Measurements from ENCODE around the gene VCP. TPM values are rescaled to one million over a fixed set of nuclear protein-coding genes. Genes with fewer than 3 reads are reported as not detected.

VCP gene
- total and polyA plus RNA-seq, 9 of the 15 experiments (the other 6 are each of a cell fraction or from before 2014, with no cell fraction given) = 7.1 to 257 (median 199) TPM

- TF ChIP-seq, protein P1, sequence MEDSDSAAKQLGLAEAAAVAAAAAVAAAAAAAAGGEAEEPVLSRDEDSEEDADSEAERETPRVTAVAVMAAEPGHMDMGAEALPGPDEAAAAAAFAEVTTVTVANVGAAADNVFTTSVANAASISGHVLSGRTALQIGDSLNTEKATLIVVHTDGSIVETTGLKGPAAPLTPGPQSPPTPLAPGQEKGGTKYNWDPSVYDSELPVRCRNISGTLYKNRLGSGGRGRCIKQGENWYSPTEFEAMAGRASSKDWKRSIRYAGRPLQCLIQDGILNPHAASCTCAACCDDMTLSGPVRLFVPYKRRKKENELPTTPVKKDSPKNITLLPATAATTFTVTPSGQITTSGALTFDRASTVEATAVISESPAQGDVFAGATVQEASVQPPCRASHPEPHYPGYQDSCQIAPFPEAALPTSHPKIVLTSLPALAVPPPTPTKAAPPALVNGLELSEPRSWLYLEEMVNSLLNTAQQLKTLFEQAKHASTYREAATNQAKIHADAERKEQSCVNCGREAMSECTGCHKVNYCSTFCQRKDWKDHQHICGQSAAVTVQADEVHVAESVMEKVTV (CRISPR knock-in tag; IDR thresholded peaks at IDR 0.05) = no peak
- no peak for TF ChIP-seq ZNF134 (CRISPR knock-in tag; conservative IDR thresholded peaks at IDR 0.05)
- no peak for TF ChIP-seq ID3 (CRISPR knock-in tag; IDR thresholded peaks at IDR 0.05)
- peak; percentile 69 for TF ChIP-seq ID3 (tag; IDR thresholded peaks at IDR 0.05)
- TF ChIP-seq BRD4 (IDR thresholded peaks at IDR 0.05) = 0 out of 2 replicates have a peak, but pooled peaks have one; percentile 31
- no peak for TF ChIP-seq SMARCE1 (IDR thresholded peaks at IDR 0.05)
- TF ChIP-seq, protein P2, sequence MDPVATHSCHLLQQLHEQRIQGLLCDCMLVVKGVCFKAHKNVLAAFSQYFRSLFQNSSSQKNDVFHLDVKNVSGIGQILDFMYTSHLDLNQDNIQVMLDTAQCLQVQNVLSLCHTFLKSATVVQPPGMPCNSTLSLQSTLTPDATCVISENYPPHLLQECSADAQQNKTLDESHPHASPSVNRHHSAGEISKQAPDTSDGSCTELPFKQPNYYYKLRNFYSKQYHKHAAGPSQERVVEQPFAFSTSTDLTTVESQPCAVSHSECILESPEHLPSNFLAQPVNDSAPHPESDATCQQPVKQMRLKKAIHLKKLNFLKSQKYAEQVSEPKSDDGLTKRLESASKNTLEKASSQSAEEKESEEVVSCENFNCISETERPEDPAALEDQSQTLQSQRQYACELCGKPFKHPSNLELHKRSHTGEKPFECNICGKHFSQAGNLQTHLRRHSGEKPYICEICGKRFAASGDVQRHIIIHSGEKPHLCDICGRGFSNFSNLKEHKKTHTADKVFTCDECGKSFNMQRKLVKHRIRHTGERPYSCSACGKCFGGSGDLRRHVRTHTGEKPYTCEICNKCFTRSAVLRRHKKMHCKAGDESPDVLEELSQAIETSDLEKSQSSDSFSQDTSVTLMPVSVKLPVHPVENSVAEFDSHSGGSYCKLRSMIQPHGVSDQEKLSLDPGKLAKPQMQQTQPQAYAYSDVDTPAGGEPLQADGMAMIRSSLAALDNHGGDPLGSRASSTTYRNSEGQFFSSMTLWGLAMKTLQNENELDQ (CRISPR knock-in tag; IDR thresholded peaks at IDR 0.05; ENCODE audit: borderline replicate concordance) = no peak
- TF ChIP-seq ADNP (tag; IDR thresholded peaks at IDR 0.05) = no peak
- no peak for TF ChIP-seq ZKSCAN1 (IDR thresholded peaks at IDR 0.05; ENCODE audit: low read depth, low read length)
- TF ChIP-seq ZFPM2 (CRISPR knock-in tag; IDR thresholded peaks at IDR 0.05) = no peak
- 0 out of 2 replicates have a peak, but pooled peaks have one; percentile 13 for TF ChIP-seq CBX1 (IDR thresholded peaks at IDR 0.05; ENCODE audit: low read depth)
- TF ChIP-seq, protein P3, sequence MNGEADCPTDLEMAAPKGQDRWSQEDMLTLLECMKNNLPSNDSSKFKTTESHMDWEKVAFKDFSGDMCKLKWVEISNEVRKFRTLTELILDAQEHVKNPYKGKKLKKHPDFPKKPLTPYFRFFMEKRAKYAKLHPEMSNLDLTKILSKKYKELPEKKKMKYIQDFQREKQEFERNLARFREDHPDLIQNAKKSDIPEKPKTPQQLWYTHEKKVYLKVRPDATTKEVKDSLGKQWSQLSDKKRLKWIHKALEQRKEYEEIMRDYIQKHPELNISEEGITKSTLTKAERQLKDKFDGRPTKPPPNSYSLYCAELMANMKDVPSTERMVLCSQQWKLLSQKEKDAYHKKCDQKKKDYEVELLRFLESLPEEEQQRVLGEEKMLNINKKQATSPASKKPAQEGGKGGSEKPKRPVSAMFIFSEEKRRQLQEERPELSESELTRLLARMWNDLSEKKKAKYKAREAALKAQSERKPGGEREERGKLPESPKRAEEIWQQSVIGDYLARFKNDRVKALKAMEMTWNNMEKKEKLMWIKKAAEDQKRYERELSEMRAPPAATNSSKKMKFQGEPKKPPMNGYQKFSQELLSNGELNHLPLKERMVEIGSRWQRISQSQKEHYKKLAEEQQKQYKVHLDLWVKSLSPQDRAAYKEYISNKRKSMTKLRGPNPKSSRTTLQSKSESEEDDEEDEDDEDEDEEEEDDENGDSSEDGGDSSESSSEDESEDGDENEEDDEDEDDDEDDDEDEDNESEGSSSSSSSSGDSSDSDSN (IDR thresholded peaks at IDR 0.05; ENCODE audit: borderline replicate concordance in 1 of 2, low read depth in 2 of 2, low read length in 2 of 2) = peak; percentile 67 to 95; a peak in 3 of 4 replicates
- TF ChIP-seq, protein P4, sequence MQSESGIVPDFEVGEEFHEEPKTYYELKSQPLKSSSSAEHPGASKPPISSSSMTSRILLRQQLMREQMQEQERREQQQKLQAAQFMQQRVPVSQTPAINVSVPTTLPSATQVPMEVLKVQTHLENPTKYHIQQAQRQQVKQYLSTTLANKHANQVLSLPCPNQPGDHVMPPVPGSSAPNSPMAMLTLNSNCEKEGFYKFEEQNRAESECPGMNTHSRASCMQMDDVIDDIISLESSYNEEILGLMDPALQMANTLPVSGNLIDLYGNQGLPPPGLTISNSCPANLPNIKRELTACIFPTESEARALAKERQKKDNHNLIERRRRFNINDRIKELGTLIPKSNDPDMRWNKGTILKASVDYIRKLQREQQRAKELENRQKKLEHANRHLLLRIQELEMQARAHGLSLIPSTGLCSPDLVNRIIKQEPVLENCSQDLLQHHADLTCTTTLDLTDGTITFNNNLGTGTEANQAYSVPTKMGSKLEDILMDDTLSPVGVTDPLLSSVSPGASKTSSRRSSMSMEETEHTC (IDR thresholded peaks at IDR 0.05) = no peak
- TF ChIP-seq ZNF12 (CRISPR knock-in tag; IDR thresholded peaks at IDR 0.05) = no peak
- TF ChIP-seq ZNF274 (IDR thresholded peaks at IDR 0.05; ENCODE audit: borderline replicate concordance, low read depth, low read length) = no peak
- TF ChIP-seq, protein P5, sequence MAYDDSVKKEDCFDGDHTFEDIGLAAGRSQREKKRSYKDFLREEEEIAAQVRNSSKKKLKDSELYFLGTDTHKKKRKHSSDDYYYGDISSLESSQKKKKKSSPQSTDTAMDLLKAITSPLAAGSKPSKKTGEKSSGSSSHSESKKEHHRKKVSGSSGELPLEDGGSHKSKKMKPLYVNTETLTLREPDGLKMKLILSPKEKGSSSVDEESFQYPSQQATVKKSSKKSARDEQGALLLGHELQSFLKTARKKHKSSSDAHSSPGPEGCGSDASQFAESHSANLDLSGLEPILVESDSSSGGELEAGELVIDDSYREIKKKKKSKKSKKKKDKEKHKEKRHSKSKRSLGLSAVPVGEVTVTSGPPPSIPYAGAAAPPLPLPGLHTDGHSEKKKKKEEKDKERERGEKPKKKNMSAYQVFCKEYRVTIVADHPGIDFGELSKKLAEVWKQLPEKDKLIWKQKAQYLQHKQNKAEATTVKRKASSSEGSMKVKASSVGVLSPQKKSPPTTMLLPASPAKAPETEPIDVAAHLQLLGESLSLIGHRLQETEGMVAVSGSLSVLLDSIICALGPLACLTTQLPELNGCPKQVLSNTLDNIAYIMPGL (CRISPR knock-in tag; IDR thresholded peaks at IDR 0.05) = peak; percentile 34; the same call in 1 of the 2 replicates
- TF ChIP-seq SNRNP70 (optimal IDR thresholded peaks at IDR 0.05; ENCODE audit: low read depth, low read length) = no peak
- TF ChIP-seq CREBBP (IDR thresholded peaks at IDR 0.05; ENCODE audit: low read depth, low read length) = no peak
Measured at GRCh38 chr9:35071814-35072460, 488 bp downstream of the VCP start (continued).

All from K562 (cell line).